GM18526 (cell line): ENCODE results near the gene LRCH3.

Experiments used
- POLR2A ChIP-seq: IDR thresholded peaks from 3 replicates; pipeline ENCODE4 v1.6.1; 2011; ENCODE audit not compliant: insufficient read length; ENCODE audit errors: extremely low read depth

LRCH3 gene

DNA sequence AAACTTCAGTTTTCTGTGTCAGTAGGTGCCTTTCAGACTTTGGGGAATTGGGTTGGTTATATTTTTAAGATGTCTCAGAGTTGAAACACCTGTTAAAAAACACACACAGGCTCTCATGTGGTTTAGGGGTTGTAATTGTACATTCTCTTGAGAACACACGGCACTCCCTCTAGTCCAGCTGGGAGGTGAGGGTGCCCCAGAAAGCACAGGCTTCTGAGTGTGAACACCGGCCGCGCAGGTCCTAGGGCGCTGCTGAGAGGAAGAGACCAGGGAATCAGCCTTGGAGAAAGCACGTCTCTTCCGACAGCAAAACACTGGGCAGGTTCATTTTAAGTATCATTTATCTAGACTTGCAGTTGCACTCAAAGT lies 90.9 kb downstream of the LRCH3 start:
- TF ChIP-seq POLR2A, result no peak

GRCh38 chr3:197882586-197882985 lies 91.5 kb downstream of the LRCH3 start:
- TF ChIP-seq POLR2A, result no peak

DNA sequence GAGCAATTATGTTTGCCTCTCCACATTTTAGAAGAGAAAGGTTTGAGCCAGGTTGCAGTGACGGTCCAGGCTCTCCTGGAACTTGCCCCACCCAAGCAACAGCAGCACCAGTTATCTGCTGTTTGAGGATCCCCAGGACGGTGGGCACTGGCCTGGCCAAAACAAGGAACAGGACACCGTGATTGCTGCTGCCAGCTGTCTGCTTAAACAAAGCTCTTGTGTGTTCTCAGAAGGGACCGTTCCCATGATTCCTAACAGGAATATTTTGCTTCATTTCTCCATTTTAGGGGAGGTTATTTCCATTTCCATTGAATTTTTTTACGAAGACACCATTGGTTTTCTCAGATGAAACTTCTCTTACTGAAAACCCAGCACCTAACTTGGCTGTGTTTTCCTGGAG lies 92.5 kb downstream of the LRCH3 start:
- TF ChIP-seq POLR2A, result no peak

- TF ChIP-seq POLR2A, result no peak
Observed at GRCh38 chr3:197888511-197888910, 97.5 kb downstream of the LRCH3 start.

DNA sequence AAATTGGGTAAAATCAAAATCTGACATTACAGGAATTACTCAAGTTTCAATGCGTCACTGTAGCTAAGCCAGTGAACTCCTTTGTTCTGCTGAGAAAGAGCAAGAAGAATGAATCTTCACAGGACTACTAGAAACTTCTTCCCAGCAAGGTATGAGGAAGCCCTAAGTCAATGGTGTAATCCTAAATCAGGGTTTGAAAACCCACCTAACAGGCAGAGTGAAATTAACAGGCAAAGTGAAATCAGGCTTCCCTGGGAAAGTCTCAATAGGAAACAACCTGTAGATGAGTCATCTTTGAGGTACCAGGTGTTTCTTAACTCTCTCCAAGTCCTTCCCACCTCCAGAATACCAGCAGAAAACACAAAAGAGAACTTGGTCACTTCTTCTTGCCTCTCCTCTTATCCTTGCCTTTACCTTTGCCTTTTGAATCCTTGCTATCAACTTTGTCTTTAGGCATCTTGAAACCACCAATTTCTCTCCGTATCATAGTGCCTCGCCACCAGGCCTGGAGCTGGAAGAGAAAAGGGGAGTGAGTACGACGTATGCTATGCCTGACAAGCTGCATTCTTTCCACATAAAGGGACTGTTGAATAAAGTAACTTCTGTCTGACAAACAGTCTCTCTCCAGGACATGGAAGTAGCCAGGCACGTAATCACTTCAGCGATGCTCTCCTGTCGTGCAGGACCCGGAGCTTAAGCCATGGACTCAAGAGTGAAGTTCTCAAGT lies 98.3 kb downstream of the LRCH3 start:
- no peak for TF ChIP-seq POLR2A

- no peak for TF ChIP-seq POLR2A
Observed at GRCh38 chr3:197890693-197891092, 99.6 kb downstream of the LRCH3 start.

GRCh38 chr3:197892162-197892561 lies 101.1 kb downstream of the LRCH3 start:
- TF ChIP-seq POLR2A, result no peak

- TF ChIP-seq POLR2A, result no peak
Observed at GRCh38 chr3:197896421-197896820, 105.4 kb downstream of the LRCH3 start.

- no peak for TF ChIP-seq POLR2A
Observed at GRCh38 chr3:197899833-197900478, 108.9 kb downstream of the LRCH3 start.

DNA sequence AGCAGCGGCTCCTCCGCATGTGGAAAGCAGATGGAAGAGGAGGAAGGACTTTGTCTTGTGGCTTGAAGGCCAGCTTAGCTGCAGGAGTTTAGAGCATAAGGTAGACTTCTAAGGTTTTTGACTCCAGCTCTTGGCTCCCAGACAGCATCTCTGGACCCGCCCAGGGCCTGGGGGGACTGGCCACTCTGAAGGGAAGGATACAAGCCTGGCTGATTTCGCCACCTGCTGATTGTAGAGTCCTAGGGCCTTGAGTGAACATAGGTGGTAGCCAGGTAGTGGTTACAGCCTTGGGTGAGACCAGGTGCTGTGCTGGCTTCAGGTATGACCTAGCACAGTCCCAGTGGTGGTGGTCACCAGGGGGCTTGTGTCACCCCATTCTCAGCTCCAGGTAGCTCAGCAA lies 110.6 kb downstream of the LRCH3 start:
- TF ChIP-seq POLR2A, result no peak

- no peak for TF ChIP-seq POLR2A
Observed at GRCh38 chr3:197906023-197906849, 115.2 kb downstream of the LRCH3 start.

- TF ChIP-seq POLR2A, result no peak
Observed at GRCh38 chr3:197906850-197907187, 115.8 kb downstream of the LRCH3 start.

GRCh38 chr3:197907196-197907595 lies 116.1 kb downstream of the LRCH3 start:
- no peak for TF ChIP-seq POLR2A

GRCh38 chr3:197908957-197909701 lies 118.1 kb downstream of the LRCH3 start:
- TF ChIP-seq POLR2A, result no peak

DNA sequence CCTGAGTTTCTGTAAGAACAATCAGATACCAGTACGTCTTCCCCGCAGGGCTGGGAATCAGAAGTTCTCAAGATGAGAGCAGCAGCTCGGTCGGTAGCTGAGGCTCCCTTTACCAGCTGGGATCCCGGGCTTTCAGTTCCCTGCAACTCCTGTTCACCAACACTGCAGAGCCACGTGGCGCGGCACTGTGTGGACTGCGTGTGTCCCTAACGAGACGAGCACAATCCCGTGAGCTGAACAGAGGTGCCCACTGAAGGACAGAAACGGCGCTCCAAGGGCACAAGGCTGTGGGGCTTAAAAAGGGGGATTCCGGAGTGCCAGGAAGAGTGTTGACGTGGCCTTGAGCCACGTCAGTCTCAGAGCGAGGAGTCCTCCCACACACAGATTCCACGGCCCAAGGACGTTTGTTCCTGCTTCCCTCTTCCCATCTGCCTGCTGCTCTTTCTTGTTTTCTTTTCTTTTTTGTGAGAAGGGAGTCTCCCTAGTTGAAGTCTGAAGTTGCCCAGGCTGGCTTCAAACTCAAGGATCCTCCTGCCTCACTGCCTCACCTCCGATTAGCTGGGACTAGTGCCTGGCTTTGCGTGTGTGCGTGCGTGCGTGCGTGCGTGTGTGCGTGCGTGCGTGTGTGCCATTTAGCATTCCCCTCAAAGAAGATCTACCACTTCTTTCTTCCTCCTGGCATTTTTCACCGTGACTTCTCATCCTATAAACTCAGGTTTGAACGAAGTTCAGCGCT lies 121.9 kb downstream of the LRCH3 start:
- no peak for TF ChIP-seq POLR2A
